ENCODE measurements around the gene CLCN2. TPM values are rescaled to one million over a fixed set of nuclear protein-coding genes. Genes with fewer than 3 reads are reported as not detected.
A peak's percentile ranks its signal among the peaks of the same experiment; 100 is the strongest.

The CLCN2 gene
- total and polyA plus RNA-seq, 2 of the 4 experiments (the other 2 are of a cell fraction): 2.9 to 5.8 TPM

DNA sequence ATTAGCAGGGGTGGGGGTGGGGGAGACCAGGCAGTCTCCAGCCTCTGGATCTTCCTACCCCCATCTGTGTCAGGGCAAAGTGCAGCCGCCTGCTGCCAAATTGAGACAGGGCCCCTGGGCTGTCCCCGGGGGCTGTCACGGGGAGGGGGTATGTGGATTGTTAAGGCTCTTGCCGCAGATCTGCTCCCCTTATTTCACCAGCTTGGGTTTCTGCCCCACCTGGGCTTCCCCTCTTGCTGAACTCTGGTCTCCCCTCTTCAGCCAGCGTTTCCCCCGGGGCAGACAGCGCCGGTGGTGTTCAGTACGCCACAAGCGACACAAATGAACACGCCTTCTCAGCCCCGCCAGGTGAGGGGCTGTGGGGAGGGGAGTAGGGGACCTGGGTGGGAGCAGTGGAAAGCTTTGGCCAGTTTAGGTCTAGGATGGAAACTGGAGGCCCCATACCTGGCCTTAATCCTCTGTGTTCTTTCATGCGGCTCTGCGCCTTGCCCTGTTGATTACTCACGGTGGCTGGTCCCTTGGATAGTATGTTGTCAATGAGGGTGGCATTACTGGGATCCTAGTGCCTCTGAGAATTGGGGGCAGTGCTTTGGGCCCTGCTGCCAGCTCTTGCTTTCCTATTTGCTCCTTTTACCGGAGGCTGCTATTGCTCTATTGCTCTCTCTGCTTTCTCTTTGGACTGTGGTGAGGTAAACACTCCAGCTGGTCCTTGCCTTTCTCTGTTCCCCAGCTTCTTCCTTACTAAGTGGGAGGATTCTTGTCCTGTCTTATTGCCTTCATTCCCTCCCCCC lies 45.3 kb downstream of the CLCN2 start:
- 0 out of 2 replicates have a peak overlapping the region, but pooled peaks have one; percentile 5 for H2BK120ac ChIP-seq (ENCODE audit: low read depth, low read length)
- H3K4me1 ChIP-seq (ENCODE audit: control insufficient read depth, insufficient read depth, low read length): peaks cover 25% of the 10 kb centered on the region
- H3K23ac ChIP-seq (ENCODE audit: low read depth, low read length): peak overlapping the region; percentile 77
- H3K14ac ChIP-seq (replicated peaks; ENCODE audit: low read depth, low read length): peak overlapping the region; percentile 7
- in situ Hi-C loops (cut with MboI; ENCODE audit: low sequenced_read_pairs): no loop called here
- peak overlapping the region; percentile 97; the same call in 1 of the 2 replicates for H4K91ac ChIP-seq (ENCODE audit: insufficient read depth, low read depth, low read length)
- intact Hi-C loops (cut with micrococcal nuclease): loop anchor here (2.0 kb wide), 1 partner anchor 47 kb away; no protein-coding TSS in a partner anchor
- no peaks in the 10 kb centered on the region for H3K9me3 ChIP-seq (ENCODE audit: control insufficient read depth, insufficient read depth, low read length)
- H4K5ac ChIP-seq (ENCODE audit: low read depth, low read length): peak overlapping the region; percentile 21; the same call in 1 of the 2 replicates
- H2AK5ac ChIP-seq (ENCODE audit: low read depth, low read length): peak overlapping the region; percentile 62; the same call in 1 of the 2 replicates
- peak overlapping the region in 1 of 2 experiments; percentile 14; a peak in 2 of 4 replicates for H4K8ac ChIP-seq (ENCODE audit: low read depth in 2 of 2, low read length in 2 of 2)
- H3K4me2 ChIP-seq (ENCODE audit: low read depth, low read length): peak overlapping the region; percentile 95
- H2BK20ac ChIP-seq (ENCODE audit: low read depth, low read length): no peak overlapping the region
- peaks cover 7 to 39% of the 10 kb centered on the region in 2 experiments for H3K79me1 ChIP-seq (ENCODE audit: low read depth in 1 of 2, low read length in 2 of 2)
- H2AFZ ChIP-seq (replicated peaks; ENCODE audit: low read length, poor library complexity): peak overlapping the region; percentile 5
- ATAC-seq (ENCODE audit: low read depth) (no peak), DNase-seq (peak; percentile 23)
- no peak overlapping the region for H3K18ac ChIP-seq (ENCODE audit: low read depth, low read length)
- CTCF ChIA-PET: no interaction called here
- peak overlapping the region; percentile 99 for H3K27ac ChIP-seq (ENCODE audit: insufficient read depth, low read length)
- H2BK15ac ChIP-seq (ENCODE audit: low read depth, low read length): no peak overlapping the region
- H3K27me3 ChIP-seq (ENCODE audit: control insufficient read depth, insufficient read depth, low read length): no peaks in the 10 kb centered on the region
- H4K20me1 ChIP-seq (ENCODE audit: insufficient read depth, low read length): peaks cover 61% of the 10 kb centered on the region
- WGBS, 2 experiments (ENCODE audit: extremely low coverage in 2 of 2, insufficient read length in 1 of 2): 49% methylated on average over 3 of the region's 16 CpGs; no CpG with 5 or more reads in 1 of the 2 experiments
- H2AK9ac ChIP-seq (replicated peaks; ENCODE audit: low read depth, low read length, poor library complexity): peak overlapping the region; percentile 92
- dilution Hi-C loops (cut with HindIII; ENCODE audit: low sequenced_read_pairs, unreplicated experiment): no loop called here
- TF ChIP-seq MAZ (IDR thresholded peaks at IDR 0.05; ENCODE audit: borderline replicate concordance, low read depth, low read length): no peak
- no peak for TF ChIP-seq BHLHE40 (IDR thresholded peaks at IDR 0.05; ENCODE audit: low read depth, low read length)
- H3K9ac ChIP-seq (ENCODE audit: low read depth, low read length): peak overlapping the region; percentile 98
- H3K36me3 ChIP-seq (ENCODE audit: control insufficient read depth, insufficient read depth, low read length): peaks cover 29% of the 10 kb centered on the region
- POLR2A ChIA-PET (ENCODE audit: unreplicated experiment): interaction anchor here (0.9 to 1.5 kb wide), 2 partner anchors 22 to 51 kb away, joined by 4 to 5 read pairs; partner anchors contain the start of gene FAM131A
- peak overlapping the region; percentile 91 for H3K4me3 ChIP-seq (ENCODE audit: insufficient read depth, low read depth, low read length)
- peak overlapping the region; percentile 97 for H3K4ac ChIP-seq (ENCODE audit: low read depth, low read length)
- H3K9me1 ChIP-seq (ENCODE audit: insufficient read depth, low read length): peaks cover 25% of the 10 kb centered on the region
- H2BK5ac ChIP-seq (ENCODE audit: low read depth, low read length, poor library complexity, severe bottlenecking): peak overlapping the region; percentile 99
- BruUV-seq (replicated peaks): no TSS peak
- peak overlapping the region; percentile 72; the same call in 1 of the 2 replicates for H3K56ac ChIP-seq (ENCODE audit: extremely low read depth, insufficient read depth, low read length)

Measured in IMR-90 (cell line).